ENCODE results near the gene POU2F2. TPM values are rescaled to one million over a fixed set of nuclear protein-coding genes. Genes with fewer than 3 reads are reported as not detected.

Gene POU2F2
- total and polyA plus RNA-seq, 9 donors: 0.52 to 4.3 (median 1.2) TPM; not detected in 1

DNA sequence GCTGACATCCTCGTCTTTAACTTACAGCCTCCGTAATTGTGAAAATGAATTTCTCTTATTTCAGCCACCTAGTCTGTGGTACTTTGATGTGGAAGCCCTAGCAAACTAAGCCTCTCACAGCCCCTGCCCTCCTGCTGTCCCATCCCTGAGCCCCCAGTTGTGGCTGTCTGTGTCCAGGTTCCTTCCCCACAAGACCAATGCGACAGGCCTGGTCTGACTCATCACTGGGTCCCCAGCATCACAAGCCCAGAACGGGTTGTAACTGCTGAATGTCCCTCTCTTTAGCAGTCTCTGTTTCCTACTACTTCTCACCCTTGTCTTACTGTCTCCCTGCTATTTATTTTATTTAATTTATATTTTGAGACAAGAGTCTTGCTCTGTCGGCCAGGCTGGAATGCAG is 5.7 kb downstream of the POU2F2 start:
- TF ChIP-seq, protein P1, sequence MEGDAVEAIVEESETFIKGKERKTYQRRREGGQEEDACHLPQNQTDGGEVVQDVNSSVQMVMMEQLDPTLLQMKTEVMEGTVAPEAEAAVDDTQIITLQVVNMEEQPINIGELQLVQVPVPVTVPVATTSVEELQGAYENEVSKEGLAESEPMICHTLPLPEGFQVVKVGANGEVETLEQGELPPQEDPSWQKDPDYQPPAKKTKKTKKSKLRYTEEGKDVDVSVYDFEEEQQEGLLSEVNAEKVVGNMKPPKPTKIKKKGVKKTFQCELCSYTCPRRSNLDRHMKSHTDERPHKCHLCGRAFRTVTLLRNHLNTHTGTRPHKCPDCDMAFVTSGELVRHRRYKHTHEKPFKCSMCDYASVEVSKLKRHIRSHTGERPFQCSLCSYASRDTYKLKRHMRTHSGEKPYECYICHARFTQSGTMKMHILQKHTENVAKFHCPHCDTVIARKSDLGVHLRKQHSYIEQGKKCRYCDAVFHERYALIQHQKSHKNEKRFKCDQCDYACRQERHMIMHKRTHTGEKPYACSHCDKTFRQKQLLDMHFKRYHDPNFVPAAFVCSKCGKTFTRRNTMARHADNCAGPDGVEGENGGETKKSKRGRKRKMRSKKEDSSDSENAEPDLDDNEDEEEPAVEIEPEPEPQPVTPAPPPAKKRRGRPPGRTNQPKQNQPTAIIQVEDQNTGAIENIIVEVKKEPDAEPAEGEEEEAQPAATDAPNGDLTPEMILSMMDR (IDR thresholded peaks at IDR 0.05): no peak
- no peak for TF ChIP-seq POLR2A (IDR thresholded peaks at IDR 0.05)
- no peak for TF ChIP-seq EP300 (IDR thresholded peaks at IDR 0.05)
- H3K27ac ChIP-seq: no peak overlapping the region
- no peak for DNase-seq
- H3K9me3 ChIP-seq: no peaks in the 10 kb centered on the region
- intact Hi-C loops (cut with DNase I): no loop called here
- H3K4me1 ChIP-seq (ENCODE audit: insufficient read depth): no peaks in the 10 kb centered on the region
- 79 to 83% (median 80%) methylated on average over 5 of the region's 5 CpGs for WGBS, 3 donors
- no peaks in the 10 kb centered on the region for H3K36me3 ChIP-seq
- no peak overlapping the region for H3K4me3 ChIP-seq
- no peaks in the 10 kb centered on the region for H3K27me3 ChIP-seq

DNA sequence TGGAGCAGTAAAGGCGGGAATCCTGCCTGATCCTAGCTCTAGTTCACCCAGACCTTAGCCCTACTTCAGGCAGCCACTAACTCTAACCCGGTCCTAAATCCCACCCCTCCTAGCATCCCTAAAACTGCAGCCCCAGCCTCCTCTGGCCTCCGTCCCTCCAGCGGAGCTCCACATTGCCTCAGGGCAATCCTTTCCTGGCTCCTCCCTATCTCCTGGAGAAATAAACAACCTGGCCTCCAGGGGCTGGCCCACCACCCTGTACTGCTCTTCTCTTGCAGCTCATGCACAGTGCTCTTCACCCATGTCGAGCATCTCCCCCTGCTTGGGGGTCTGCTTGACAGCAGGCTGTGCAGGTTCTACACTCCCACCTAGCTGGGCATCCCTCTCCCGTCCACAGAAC is 6.7 kb downstream of the POU2F2 start:
- intact Hi-C loops (cut with DNase I): no loop called here
- no peak overlapping the region for H3K27ac ChIP-seq
- DNase-seq: no peak
- no peaks in the 10 kb centered on the region for H3K27me3 ChIP-seq
- H3K36me3 ChIP-seq: no peaks in the 10 kb centered on the region
- no peaks in the 10 kb centered on the region for H3K9me3 ChIP-seq
- no peaks in the 10 kb centered on the region for H3K4me1 ChIP-seq (ENCODE audit: insufficient read depth)
- no peak overlapping the region for H3K4me3 ChIP-seq
- TF ChIP-seq EP300 (IDR thresholded peaks at IDR 0.05): no peak
- TF ChIP-seq POLR2A (IDR thresholded peaks at IDR 0.05): no peak
- TF ChIP-seq, protein P1 (IDR thresholded peaks at IDR 0.05): no peak
- 56 to 62% (median 57%) methylated on average over 6 of the region's 6 CpGs for WGBS, 3 donors

GRCh38 chr19:42124386-42124901 is 7.8 kb downstream of the POU2F2 start:
- no peak overlapping the region for H3K27ac ChIP-seq
- H3K4me1 ChIP-seq (ENCODE audit: insufficient read depth): no peaks in the 10 kb centered on the region
- H3K4me3 ChIP-seq: no peak overlapping the region
- H3K27me3 ChIP-seq: no peaks in the 10 kb centered on the region
- no peaks in the 10 kb centered on the region for H3K36me3 ChIP-seq
- DNase-seq: no peak
- intact Hi-C loops (cut with DNase I): no loop called here
- WGBS, 3 donors: 79 to 83% (median 80%) methylated on average over 5 of the region's 5 CpGs
- TF ChIP-seq, protein P1 (IDR thresholded peaks at IDR 0.05): no peak
- no peak for TF ChIP-seq EP300 (IDR thresholded peaks at IDR 0.05)
- TF ChIP-seq POLR2A (IDR thresholded peaks at IDR 0.05): no peak
- H3K9me3 ChIP-seq: no peaks in the 10 kb centered on the region

- no peaks in the 10 kb centered on the region for H3K27me3 ChIP-seq
- H3K27ac ChIP-seq: no peak overlapping the region
- H3K4me1 ChIP-seq (ENCODE audit: insufficient read depth): no peaks in the 10 kb centered on the region
- H3K9me3 ChIP-seq: no peaks in the 10 kb centered on the region
- TF ChIP-seq POLR2A (IDR thresholded peaks at IDR 0.05): no peak
- TF ChIP-seq EP300 (IDR thresholded peaks at IDR 0.05): no peak
- TF ChIP-seq, protein P1 (IDR thresholded peaks at IDR 0.05): no peak
- H3K4me3 ChIP-seq: no peak overlapping the region
- intact Hi-C loops (cut with DNase I): no loop called here
- no peaks in the 10 kb centered on the region for H3K36me3 ChIP-seq
- 67 to 83% (median 78%) methylated on average over 1 of the region's 1 CpG for WGBS, 3 donors
- no peak for DNase-seq
Measured at GRCh38 chr19:42123765-42124164, 8.5 kb downstream of the POU2F2 start.
